Upper lobe of left lung (tissue), 4 donors: Measurements from ENCODE around the gene ALDH3B2.

Source experiments
- POLR2A ChIP-seq, 4 donors: fragments of 450-650 bp; IDR thresholded peaks; one replicate each; pipeline ENCODE4 v1.5.1; 2016 to 2017; ENCODE audit warnings: antibody characterized with exemption in 4 of 4, mild to moderate bottlenecking in 2 of 4
- TF ChIP-seq, protein P1 (sequence below), 6 experiments: fragments of 450-650 bp in 4 of 6; fragments of 200-600 bp in 2 of 6; sonication (generic) in 2 of 6; IDR thresholded peaks; one replicate each; pipeline ENCODE4 v1.5.1; 2016 to 2019; ENCODE audit warnings: antibody characterized with exemption in 6 of 6

- TF ChIP-seq, protein P1, sequence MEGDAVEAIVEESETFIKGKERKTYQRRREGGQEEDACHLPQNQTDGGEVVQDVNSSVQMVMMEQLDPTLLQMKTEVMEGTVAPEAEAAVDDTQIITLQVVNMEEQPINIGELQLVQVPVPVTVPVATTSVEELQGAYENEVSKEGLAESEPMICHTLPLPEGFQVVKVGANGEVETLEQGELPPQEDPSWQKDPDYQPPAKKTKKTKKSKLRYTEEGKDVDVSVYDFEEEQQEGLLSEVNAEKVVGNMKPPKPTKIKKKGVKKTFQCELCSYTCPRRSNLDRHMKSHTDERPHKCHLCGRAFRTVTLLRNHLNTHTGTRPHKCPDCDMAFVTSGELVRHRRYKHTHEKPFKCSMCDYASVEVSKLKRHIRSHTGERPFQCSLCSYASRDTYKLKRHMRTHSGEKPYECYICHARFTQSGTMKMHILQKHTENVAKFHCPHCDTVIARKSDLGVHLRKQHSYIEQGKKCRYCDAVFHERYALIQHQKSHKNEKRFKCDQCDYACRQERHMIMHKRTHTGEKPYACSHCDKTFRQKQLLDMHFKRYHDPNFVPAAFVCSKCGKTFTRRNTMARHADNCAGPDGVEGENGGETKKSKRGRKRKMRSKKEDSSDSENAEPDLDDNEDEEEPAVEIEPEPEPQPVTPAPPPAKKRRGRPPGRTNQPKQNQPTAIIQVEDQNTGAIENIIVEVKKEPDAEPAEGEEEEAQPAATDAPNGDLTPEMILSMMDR (IDR thresholded peaks at IDR 0.05), result no peak
- TF ChIP-seq POLR2A (IDR thresholded peaks at IDR 0.05), result no peak
Observed at GRCh38 chr11:67632982-67633755, 41.3 kb downstream of the ALDH3B2 start.
